Naive thymus-derived CD4-positive, alpha-beta T cell (primary cell): ENCODE data around the gene SLC25A39. TPM values are rescaled to one million over a fixed set of nuclear protein-coding genes. Genes with fewer than 3 reads are reported as not detected.
A peak's percentile ranks its signal among the peaks of the same experiment; 100 is the strongest.
"Not testable (repeated sequence)": the region's sequence is repeated elsewhere in the genome, so short reads cannot be mapped to it uniquely, and the experiment has no call there.

Source experiments
- ATAC-seq: fragments of 150-1000 bp; cut with Tn5 transposase; 2 replicates; pipeline ENCODE4 v1.10.0; 2021; ENCODE audit warnings: mild to moderate bottlenecking, moderate library complexity
- CTCF ChIA-PET: fragments of 350-600 bp; sonication (Branson Sonifier 250); formaldehyde crosslinking; loops from one replicate; lab custom pipeline; 2021; ENCODE audit warnings: antibody characterized with exemption; lab: Charles Lee
- POLR2A ChIA-PET: fragments of 350-600 bp; sonication (Branson Sonifier 250); formaldehyde crosslinking; loops from one replicate; lab custom pipeline; 2021; ENCODE audit warnings: antibody characterized with exemption, inconsistent platforms; lab: Charles Lee
- DNase-seq, 9 donors: peaks; one replicate each; pipeline versions ENCODE4 v3.0.0 to v3.0.0-alpha.2; 2020 to 2022; ENCODE audit warnings: mixed read lengths in 1 of 9
- H3K27ac ChIP-seq: one replicate; pipeline ENCODE4 v1.7.0; 2013; ENCODE audit warnings: mild to moderate bottlenecking, low read depth, low read length, moderate library complexity
- H3K27me3 ChIP-seq, 2 donors: one replicate each; pipeline ENCODE4 v1.7.0; 2013; ENCODE audit warnings: low read length in 2 of 2, mild to moderate bottlenecking in 2 of 2, moderate library complexity in 2 of 2; ENCODE audit not compliant: control insufficient read depth in 2 of 2, insufficient read depth in 2 of 2
- H3K36me3 ChIP-seq, 3 experiments: 1 replicate in 2 of 3; 2 replicates in 1 of 3; pipeline ENCODE4 v1.7.0; 2013; ENCODE audit warnings: low read length in 3 of 3, mild to moderate bottlenecking in 3 of 3, moderate library complexity in 1 of 3; ENCODE audit not compliant: insufficient read depth in 3 of 3, control insufficient read depth in 2 of 3
- H3K4me1 ChIP-seq, 2 donors: one replicate each; pipeline ENCODE4 v1.7.0; 2013; ENCODE audit warnings: low read length in 2 of 2, mild to moderate bottlenecking in 2 of 2, moderate library complexity in 1 of 2; ENCODE audit not compliant: control insufficient read depth in 2 of 2, insufficient read depth in 2 of 2
- H3K4me3 ChIP-seq: 2 replicates; pipeline ENCODE4 v1.7.0; 2013; ENCODE audit warnings: mild to moderate bottlenecking, low read length
- H3K9me3 ChIP-seq, 3 experiments: 1 replicate in 2 of 3; 2 replicates in 1 of 3; pipeline ENCODE4 v1.7.0; 2013; ENCODE audit warnings: low read length in 3 of 3; ENCODE audit not compliant: control insufficient read depth in 2 of 3
- H3K27ac Mint-ChIP-seq, 9 donors: one replicate each; pipeline ENCODE4 v1.8.0; 2020 to 2022; ENCODE audit warnings: mixed read lengths in 9 of 9, mild to moderate bottlenecking in 8 of 9, moderate library complexity in 5 of 9, inconsistent platforms in 2 of 9
- H3K27me3 Mint-ChIP-seq, 5 donors: one replicate each; pipeline ENCODE4 v1.8.0; 2021 to 2022; ENCODE audit warnings: mixed read lengths in 5 of 5, mild to moderate bottlenecking in 1 of 5
- H3K36me3 Mint-ChIP-seq, 5 donors: one replicate each; pipeline ENCODE4 v1.8.0; 2020 to 2022; ENCODE audit warnings: mixed read lengths in 5 of 5, mild to moderate bottlenecking in 3 of 5, inconsistent platforms in 1 of 5
- H3K4me1 Mint-ChIP-seq, 7 donors: one replicate each; pipeline ENCODE4 v1.8.0; 2020 to 2022; ENCODE audit warnings: mixed read lengths in 7 of 7, mild to moderate bottlenecking in 3 of 7, inconsistent platforms in 1 of 7
- H3K4me3 Mint-ChIP-seq, 10 donors: one replicate each; pipeline ENCODE4 v1.8.0; 2020 to 2022; ENCODE audit warnings: mild to moderate bottlenecking in 10 of 10, mixed read lengths in 10 of 10, moderate library complexity in 6 of 10, inconsistent platforms in 2 of 10
- H3K9me3 Mint-ChIP-seq, 11 donors: one replicate each; pipeline ENCODE4 v1.8.0; 2020 to 2022; ENCODE audit warnings: mixed read lengths in 11 of 11, mild to moderate bottlenecking in 4 of 11, inconsistent platforms in 1 of 11, moderate library complexity in 1 of 11
- intact Hi-C, 2 donors: fragments of 100-400 bp; cut with micrococcal nuclease; formaldehyde crosslinking; loops; one replicate each; pipeline ENCODE4 v1.15.1; 2023
- polyA plus RNA-seq, 2 donors: library from polyadenylated mRNA; unstranded; fragments of 300-500 nt; fragmentation: Illumina TruSeq; gene quantifications; one replicate each; pipeline ENCODE4 v1.2.3, GENCODE V29; 2021
- total RNA-seq, 6 experiments: library from RNA in 5 of 6; stranded (reverse) in 5 of 6; gene quantifications; 1 replicate in 5 of 6; 2 replicates in 1 of 6; pipeline ENCODE4 v1.2.3 and lab custom pipeline; 2021 to 2026

SLC25A39 gene
- total and polyA plus RNA-seq, 7 experiments from 2014 or later = 75.4 to 155 (median 104) TPM

DNA sequence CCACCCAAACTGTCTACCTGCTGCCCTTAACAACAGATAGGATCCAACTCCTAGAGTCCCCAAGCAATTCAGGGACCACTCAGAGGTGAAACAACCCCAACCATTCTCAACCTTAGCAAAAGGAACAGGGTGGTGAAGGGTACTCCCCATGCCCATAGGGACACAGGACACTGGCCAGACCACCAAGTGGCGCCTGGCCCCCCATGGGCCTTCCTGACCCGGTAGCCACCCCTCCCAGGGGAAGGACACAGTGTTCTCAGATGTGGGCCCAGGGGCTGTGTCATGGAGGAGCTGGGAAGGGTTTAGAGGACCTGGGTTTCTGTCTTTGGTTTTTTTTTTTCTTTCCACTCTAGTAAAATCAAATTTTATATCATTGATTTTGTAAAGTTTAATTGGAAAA is 9.7 kb upstream of the SLC25A39 start:
- POLR2A ChIA-PET = no interaction called here

DNA sequence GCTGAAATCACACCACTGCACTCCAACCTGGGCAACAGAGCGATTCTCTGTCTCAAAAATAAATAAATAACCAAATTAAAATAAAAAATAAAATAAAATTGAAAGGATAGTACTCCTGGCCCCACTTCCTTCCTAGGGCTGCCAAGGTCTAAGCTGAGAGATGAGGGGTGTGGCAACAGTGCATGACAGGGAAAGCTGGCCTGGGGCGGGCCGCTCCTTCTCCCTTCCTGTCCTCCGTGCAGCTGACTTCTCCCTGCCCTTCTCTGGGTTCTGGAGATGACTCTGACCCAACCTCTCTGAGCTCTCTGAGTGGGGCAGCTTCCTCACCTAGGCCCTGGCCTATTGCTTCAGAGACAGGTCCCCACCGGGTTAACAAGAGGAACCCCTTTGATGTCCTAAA is 8.7 kb upstream of the SLC25A39 start:
- no peak for DNase-seq
- H3K4me1 ChIP-seq = peaks cover 0 to 6% of the 10 kb centered on the region in 2 donors
- no peaks in the 10 kb centered on the region for H3K27me3 ChIP-seq
- Mint-ChIP-seq H3K27ac (no peak overlapping the region), H3K36me3 (no peaks in the 10 kb centered on the region), H3K27me3 (peaks cover 0 to 5% (median 0%) of the 10 kb centered on the region in 5 donors), H3K4me1 (peaks cover 0 to 6% (median 5%) of the 10 kb centered on the region in 7 donors), H3K9me3 (no peaks in the 10 kb centered on the region), H3K4me3 (no peak overlapping the region)
- intact Hi-C loops = no loop called here
- H3K27ac ChIP-seq = no peak overlapping the region
- ChIA-PET CTCF (interaction anchor here (1.3 kb wide), 1 partner anchor 187 kb away, joined by 3 read pairs; no protein-coding TSS in a partner anchor), POLR2A (interaction anchor here (1.3 kb wide), 1 partner anchor 117 kb away, joined by 3 read pairs; no protein-coding TSS in a partner anchor)
- no peaks in the 10 kb centered on the region for H3K9me3 ChIP-seq
- peak; percentile 69 for ATAC-seq
- no peak overlapping the region for H3K4me3 ChIP-seq
- H3K36me3 ChIP-seq = no peaks in the 10 kb centered on the region

More for the DNA sequence above, 9.7 kb upstream of the SLC25A39 start:
- no peak for DNase-seq
- no peak overlapping the region for H3K27ac ChIP-seq
- H3K4me1 ChIP-seq = peaks cover 0 to 6% of the 10 kb centered on the region in 2 donors
- no peak for ATAC-seq
- H3K4me3 Mint-ChIP-seq = no peak overlapping the region
- no peaks in the 10 kb centered on the region for H3K27me3 ChIP-seq
- H3K4me3 ChIP-seq = no peak overlapping the region
- H3K36me3 Mint-ChIP-seq = no peaks in the 10 kb centered on the region
- intact Hi-C loops = no loop called here
- peaks cover 0 to 8% (median 0%) of the 10 kb centered on the region in 5 donors for H3K27me3 Mint-ChIP-seq
- no peaks in the 10 kb centered on the region for H3K9me3 Mint-ChIP-seq
- CTCF ChIA-PET = interaction anchor here (1.3 kb wide), 1 partner anchor 124 kb away, joined by 3 read pairs; no protein-coding TSS in a partner anchor
- H3K4me1 Mint-ChIP-seq = peaks cover 0 to 6% (median 5%) of the 10 kb centered on the region in 7 donors
- no peaks in the 10 kb centered on the region for H3K36me3 ChIP-seq
- no peaks in the 10 kb centered on the region for H3K9me3 ChIP-seq
- peak overlapping the region in 1 of 9 donors; percentile 24 for H3K27ac Mint-ChIP-seq

DNA sequence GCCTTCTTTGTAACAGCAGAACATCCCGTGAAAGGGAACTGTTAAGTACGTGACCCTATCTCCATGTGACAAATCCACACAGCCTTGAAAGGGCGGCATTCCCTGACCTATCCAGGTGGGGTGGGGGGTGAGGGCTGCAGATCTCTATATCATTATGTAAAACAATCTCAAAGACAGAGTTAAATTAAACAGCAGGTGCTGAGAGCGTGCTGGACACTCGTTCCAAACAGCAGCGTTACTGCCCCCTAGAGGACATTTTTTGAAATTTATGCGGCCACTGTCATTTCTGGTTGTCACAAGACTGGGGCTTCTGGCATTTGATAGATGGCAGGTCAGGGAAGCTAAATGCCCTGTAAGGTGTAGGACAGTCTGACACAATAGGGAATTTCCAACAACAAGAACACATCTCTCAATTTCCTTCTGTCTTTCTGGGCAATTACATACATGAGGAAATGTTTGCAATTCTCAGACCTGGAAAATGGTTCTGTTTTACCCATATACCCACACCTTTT is 6.7 kb upstream of the SLC25A39 start:
- H3K9me3 ChIP-seq = no peaks in the 10 kb centered on the region
- H3K27ac ChIP-seq = no peak overlapping the region
- Mint-ChIP-seq H3K27ac (peak overlapping the region in 3 of 9 donors; percentile 19 to 67 (median 43)), H3K27me3 (peaks cover 0 to 2% (median 0%) of the 10 kb centered on the region in 5 donors), H3K36me3 (no peaks in the 10 kb centered on the region), H3K4me1 (peaks cover 0 to 18% (median 14%) of the 10 kb centered on the region in 7 donors), H3K9me3 (no peaks in the 10 kb centered on the region), H3K4me3 (peak overlapping the region in 1 of 10 donors; percentile 24)
- H3K4me3 ChIP-seq = no peak overlapping the region
- CTCF ChIA-PET = interaction anchor here (0.6 to 5.1 kb wide), 14 partner anchors 10 to 253 kb away, joined by 3 to 47 read pairs (median 4); partner anchors contain the start of genes FAM171A2, HDAC5 and TMUB2
- intact Hi-C loops = loop anchor here (1.0 to 2.0 kb wide), 3 partner anchors 13 to 190 kb away; partner anchors contain the start of genes GRN (in 1 of the 2) and HROB (in 1 of the 2)
- DNase-seq (peak in 8 of 9 donors; percentile 62 to 79 (median 71)), ATAC-seq (peak; percentile 46)
- H3K36me3 ChIP-seq = no peaks in the 10 kb centered on the region
- H3K27me3 ChIP-seq = no peaks in the 10 kb centered on the region
- H3K4me1 ChIP-seq = peaks cover 4 to 10% of the 10 kb centered on the region in 2 donors
- POLR2A ChIA-PET = interaction anchor here (0.6 to 3.4 kb wide), 9 partner anchors 11 to 225 kb away, joined by 3 to 28 read pairs (median 5); partner anchors contain the start of gene UBTF

DNA sequence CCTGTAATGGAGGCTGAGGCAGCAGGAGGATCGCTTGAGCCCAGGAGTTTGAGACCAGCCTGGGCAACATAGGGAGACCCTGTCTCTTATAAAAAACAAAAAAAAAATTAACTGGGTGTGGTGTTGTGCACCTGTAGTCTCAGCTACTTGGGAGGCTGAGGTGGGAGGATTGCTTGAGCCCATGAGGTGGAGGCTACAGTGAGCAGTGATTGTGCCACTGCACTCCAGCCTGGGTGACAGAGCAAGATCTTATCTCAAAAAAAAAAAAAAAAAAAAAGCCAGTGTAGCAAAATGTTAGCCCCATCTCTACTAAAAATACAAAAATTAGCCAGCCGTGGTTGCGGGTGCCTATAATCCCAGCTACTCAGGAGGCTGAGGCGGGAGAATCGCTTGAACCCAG is 5.6 kb upstream of the SLC25A39 start:
- H3K9me3 Mint-ChIP-seq, H3K9me3 ChIP-seq, H3K36me3 Mint-ChIP-seq, ATAC-seq, H3K27ac ChIP-seq, H3K27me3 ChIP-seq, DNase-seq, H3K4me3 Mint-ChIP-seq, H3K36me3 ChIP-seq, H3K27ac Mint-ChIP-seq, H3K4me3 ChIP-seq, H3K27me3 Mint-ChIP-seq: not testable (repeated sequence)
- peaks cover 0 to 18% (median 15%) of the 10 kb centered on the region in 7 donors for H3K4me1 Mint-ChIP-seq
- intact Hi-C loops = loop anchor here in 1 of 2 donors (2.0 kb wide), 1 partner anchor 15 kb away; the partner anchor contains the start of gene GRN
- ChIA-PET POLR2A (interaction anchor here (0.6 to 3.4 kb wide), 10 partner anchors 13 to 145 kb away, joined by 3 to 28 read pairs (median 6); partner anchors contain the start of gene UBTF), CTCF (interaction anchor here (0.5 to 5.1 kb wide), 16 partner anchors 14 to 429 kb away, joined by 3 to 47 read pairs (median 4); partner anchors contain the start of genes FAM171A2 and TMUB2)
- H3K4me1 ChIP-seq = peaks cover 9 to 10% of the 10 kb centered on the region in 2 donors

DNA sequence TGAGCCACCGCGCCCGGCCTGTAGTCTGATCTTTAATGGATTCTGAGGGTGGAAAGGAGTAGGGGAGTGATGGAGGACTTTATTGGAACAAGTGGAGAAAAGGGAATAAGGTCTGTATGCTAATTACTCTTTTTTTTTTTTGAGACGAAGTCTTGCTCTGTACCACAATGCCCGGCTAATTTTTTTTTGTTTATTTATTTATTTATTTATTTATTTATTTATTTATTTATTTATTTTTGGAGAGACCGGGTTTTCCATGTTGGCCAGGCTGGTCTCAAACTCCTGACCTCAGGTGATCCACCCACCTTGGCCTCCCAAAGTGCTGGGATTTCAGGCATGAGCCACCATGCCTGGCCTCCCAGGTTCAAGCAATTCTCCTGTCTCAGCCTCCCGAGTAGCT is 4.9 kb upstream of the SLC25A39 start:
- intact Hi-C loops = loop anchor here (5.0 to 10.0 kb wide), 3 partner anchors 257 to 835 kb away; partner anchors contain the start of genes G6PC3 (in 1 of the 2), HEXIM1 (in 1 of the 2) and HEXIM2 (in 1 of the 2)
- H3K4me1 Mint-ChIP-seq = peaks cover 0 to 20% (median 15%) of the 10 kb centered on the region in 7 donors

DNA sequence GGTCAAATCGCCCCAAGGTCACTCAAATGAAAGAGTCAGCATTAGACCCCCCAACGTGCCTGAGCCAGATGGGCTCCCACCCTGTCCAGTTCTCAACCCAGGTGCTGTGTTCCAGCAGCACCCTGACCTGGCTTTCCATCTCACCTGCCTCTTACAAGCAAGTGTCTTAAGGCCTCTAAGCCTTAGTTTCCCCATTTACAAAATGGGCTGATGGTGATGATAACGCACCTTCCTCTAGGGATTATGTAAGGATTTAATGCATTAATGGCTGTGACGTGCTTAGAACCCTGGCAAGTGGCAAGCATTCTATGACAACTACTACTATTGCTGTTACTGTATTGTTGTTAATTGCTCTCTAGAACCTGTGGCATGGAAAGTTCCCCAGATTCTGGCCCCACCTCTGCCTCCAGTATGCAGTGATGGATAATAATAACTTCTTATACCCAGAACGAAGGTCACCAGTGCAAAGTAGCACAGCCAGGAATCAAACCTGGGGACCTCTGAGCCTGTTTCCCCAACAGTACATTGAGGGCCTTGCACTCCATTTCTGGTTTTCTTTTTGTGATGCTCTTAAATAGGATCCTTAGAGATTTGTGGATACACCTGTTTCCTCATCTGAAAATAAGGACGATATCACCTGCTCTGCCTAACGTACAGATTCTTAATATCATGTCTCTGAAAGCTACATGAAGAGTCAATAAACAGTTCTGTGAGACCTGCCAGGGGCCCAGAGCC is 3.3 kb upstream of the SLC25A39 start:
- peaks cover 17 to 19% of the 10 kb centered on the region in 2 donors for H3K4me1 ChIP-seq
- POLR2A ChIA-PET = interaction anchor here (0.6 to 4.4 kb wide), 7 partner anchors 18 to 141 kb away, joined by 4 to 102 read pairs (median 5); partner anchors contain the start of genes GRN, TMUB2 and UBTF
- DNase-seq = peak in 1 of 9 donors; percentile 18

More for the DNA sequence above, 4.9 kb upstream of the SLC25A39 start:
- H3K9me3 ChIP-seq, ATAC-seq, H3K27ac ChIP-seq, H3K4me3 Mint-ChIP-seq, H3K36me3 ChIP-seq, H3K27me3 ChIP-seq, H3K9me3 Mint-ChIP-seq, H3K27me3 Mint-ChIP-seq, H3K27ac Mint-ChIP-seq, H3K4me3 ChIP-seq, DNase-seq, H3K36me3 Mint-ChIP-seq: not testable (repeated sequence)
- ChIA-PET POLR2A (interaction anchor here (0.6 to 3.4 kb wide), 11 partner anchors 13 to 238 kb away, joined by 3 to 28 read pairs (median 5); no protein-coding TSS in a partner anchor), CTCF (interaction anchor here (0.6 to 5.1 kb wide), 6 partner anchors 21 to 144 kb away, joined by 3 to 47 read pairs (median 7); partner anchors contain the start of gene TMUB2)
- peaks cover 9 to 10% of the 10 kb centered on the region in 2 donors for H3K4me1 ChIP-seq

More for the DNA sequence above, 3.3 kb upstream of the SLC25A39 start:
- H3K9me3 ChIP-seq = no peaks in the 10 kb centered on the region
- H3K36me3 ChIP-seq = no peaks in the 10 kb centered on the region
- intact Hi-C loops = loop anchor here (2.0 to 10.0 kb wide), 5 partner anchors 256 to 837 kb away; partner anchors contain the start of genes G6PC3 (in 1 of the 2), HEXIM1 (in 1 of the 2), HEXIM2 (in 1 of the 2) and LSM12 (in 1 of the 2)
- H3K27ac ChIP-seq = peak overlapping the region; percentile 3
- no peak for ATAC-seq
- peaks cover 0 to 29% (median 21%) of the 10 kb centered on the region in 7 donors for H3K4me1 Mint-ChIP-seq
- H3K27me3 ChIP-seq = no peaks in the 10 kb centered on the region
- no peaks in the 10 kb centered on the region for H3K9me3 Mint-ChIP-seq
- peak overlapping the region in 8 of 9 donors; percentile 55 to 77 (median 63) for H3K27ac Mint-ChIP-seq
- no peaks in the 10 kb centered on the region for H3K36me3 Mint-ChIP-seq
- no peak overlapping the region for H3K4me3 ChIP-seq
- no peaks in the 10 kb centered on the region for H3K27me3 Mint-ChIP-seq
- CTCF ChIA-PET = interaction anchor here (0.6 to 5.1 kb wide), 4 partner anchors 111 to 820 kb away, joined by 3 to 47 read pairs (median 4); partner anchors contain the start of genes HDAC5 and HEXIM1
- H3K4me3 Mint-ChIP-seq = peak overlapping the region; percentile 28 to 96 (median 48)
